GM18868 (cell line): Measurements from ENCODE around the gene STEAP1.

Experiments used
- ATAC-seq: cut with Tn5 transposase; IDR thresholded peaks from one replicate; pipeline ENCODE4 v1.9.1; 2021; ENCODE audit warnings: mild to moderate bottlenecking, moderate library complexity; ENCODE audit not compliant: unreplicated experiment

The STEAP1 gene

DNA sequence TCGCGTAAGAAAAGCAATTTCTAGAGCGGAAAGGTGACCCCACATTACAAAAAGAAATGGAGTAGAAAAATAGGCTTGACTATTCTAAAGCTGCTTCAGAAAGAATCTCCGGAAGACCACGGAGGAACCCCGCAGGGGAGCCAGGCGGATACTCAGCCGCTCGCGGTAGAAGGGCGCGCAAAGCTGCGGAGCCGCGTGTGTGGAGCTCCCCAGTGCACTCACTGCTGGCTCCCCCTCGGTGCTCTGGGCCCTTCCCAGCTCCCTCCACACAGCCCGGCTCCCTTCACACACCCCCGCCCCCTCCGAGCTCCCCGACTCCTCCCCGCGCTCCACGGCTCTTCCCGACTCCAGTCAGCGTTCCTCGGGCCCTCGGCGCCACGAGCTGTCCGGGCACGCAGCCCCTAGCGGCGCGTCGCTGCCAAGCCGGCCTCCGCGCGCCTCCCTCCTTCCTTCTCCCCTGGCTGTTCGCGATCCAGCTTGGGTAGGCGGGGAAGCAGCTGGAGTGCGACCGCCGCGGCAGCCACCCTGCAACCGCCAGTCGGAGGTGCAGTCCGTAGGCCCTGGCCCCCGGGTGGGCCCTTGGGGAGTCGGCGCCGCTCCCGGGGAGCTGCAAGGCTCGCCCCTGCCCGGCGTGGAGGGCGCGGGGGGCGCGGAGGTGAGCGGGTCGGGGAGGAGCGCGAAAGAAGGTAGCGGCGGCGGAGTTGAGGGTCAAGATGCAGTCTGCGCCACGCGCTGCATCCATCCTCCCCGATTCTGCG lies 57.3 kb downstream of the STEAP1 start, which contains the start of gene STEAP2:
STEAP2 (plus strand) TSS at position 350 of the 758 bp plus-strand sequence. CDS start 13,343 bp downstream, outside the sequence.
- ATAC-seq = peak; percentile 92

DNA sequence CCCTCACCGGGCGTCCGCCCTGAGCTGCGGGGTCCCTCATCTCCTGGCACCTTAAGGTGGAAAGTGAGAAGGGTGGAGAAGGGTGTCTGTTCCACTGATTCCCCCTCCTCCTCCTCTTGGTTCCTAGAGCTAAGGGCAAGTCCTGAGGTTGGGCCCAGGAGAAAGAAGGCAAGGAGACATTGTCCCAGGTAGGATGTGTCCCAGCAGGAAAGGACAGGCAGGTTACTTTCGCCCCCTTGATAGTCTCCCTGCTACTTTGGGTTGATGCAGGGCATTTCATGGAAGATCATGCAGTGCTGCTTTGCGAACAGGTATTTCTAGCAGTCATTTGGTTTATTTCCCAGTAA lies 57.9 kb downstream of the STEAP1 start:
- ATAC-seq = no peak

DNA sequence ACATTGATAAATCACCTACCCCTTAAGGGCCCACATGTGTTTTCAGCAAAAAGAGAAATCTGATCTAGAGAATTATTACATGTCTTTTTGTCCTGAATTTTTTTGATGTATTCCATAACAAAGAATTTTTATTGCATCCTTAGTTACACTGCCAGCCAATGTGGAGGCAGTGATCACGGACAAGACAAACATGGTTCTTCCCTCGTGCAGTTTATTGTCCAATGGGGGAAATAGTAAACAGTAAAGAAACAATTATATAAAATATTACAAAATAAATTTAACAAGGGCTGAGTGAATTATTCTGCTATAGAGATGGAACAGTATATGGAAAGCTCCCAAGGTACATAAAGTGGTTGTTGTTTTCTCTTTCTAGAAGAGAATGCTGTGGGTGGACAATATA lies 59.3 kb downstream of the STEAP1 start:
- no peak for ATAC-seq
